Colonic mucosa (tissue), 4 donors: Measurements from ENCODE around the gene LCMT1. TPM values are rescaled to one million over a fixed set of nuclear protein-coding genes. Genes with fewer than 3 reads are reported as not detected.
A peak's percentile ranks its signal among the peaks of the same experiment; 100 is the strongest.
"Not testable (repeated sequence)": the region's sequence is repeated elsewhere in the genome, so short reads cannot be mapped to it uniquely, and the experiment has no call there.

Source experiments
- DNase-seq: peaks from one replicate; pipeline ENCODE4 v3.0.0-alpha.2; 2020
- H3K27ac ChIP-seq: fragments of 200-600 bp; one replicate; pipeline ENCODE4 v1.8.0; 2021
- H3K27me3 ChIP-seq: fragments of 200-600 bp; one replicate; pipeline ENCODE4 v1.8.0; 2021
- H3K36me3 ChIP-seq: fragments of 200-600 bp; one replicate; pipeline ENCODE4 v1.8.0; 2021
- H3K4me1 ChIP-seq: fragments of 200-600 bp; one replicate; pipeline ENCODE4 v1.8.0; 2021; ENCODE audit warnings: mild to moderate bottlenecking
- H3K4me3 ChIP-seq: fragments of 200-600 bp; one replicate; pipeline ENCODE4 v1.8.0; 2021
- H3K9ac ChIP-seq, 2 donors: one replicate each; pipeline ENCODE4 v1.7.0; 2013; ENCODE audit warnings: control low read depth in 2 of 2, low read depth in 2 of 2, low read length in 2 of 2
- H3K9me3 ChIP-seq: fragments of 200-600 bp; one replicate; pipeline ENCODE4 v1.8.0; 2021
- CTCF ChIP-seq: fragments of 200-600 bp; IDR thresholded peaks from one replicate; pipeline ENCODE4 v1.8.0; 2022; ENCODE audit warnings: antibody characterized with exemption, mild to moderate bottlenecking
- intact Hi-C: fragments of 100-400 bp; cut with DNase I; formaldehyde crosslinking; loops from one replicate; pipeline ENCODE4 v1.14.1; 2022
- total RNA-seq, 2 donors: library from RNA; stranded (reverse); fragmentation: NEBNext Ultra II Directional in 1 of 2; extraction: Animal tissue kit (Norgen Biotek cat#: 25700) in 1 of 2; gene quantifications; one replicate each; pipeline ENCODE4 v1.2.1, GENCODE V29; 2021
- donor health status: healthy.
- donor health status: DM: no; HTN: no; CAD: no.
- donor health status: DM: no; HTN: no; CAD: no.

Gene LCMT1
- 10 to 100 TPM; 46.9 to 47.6 TPM for total RNA-seq

DNA sequence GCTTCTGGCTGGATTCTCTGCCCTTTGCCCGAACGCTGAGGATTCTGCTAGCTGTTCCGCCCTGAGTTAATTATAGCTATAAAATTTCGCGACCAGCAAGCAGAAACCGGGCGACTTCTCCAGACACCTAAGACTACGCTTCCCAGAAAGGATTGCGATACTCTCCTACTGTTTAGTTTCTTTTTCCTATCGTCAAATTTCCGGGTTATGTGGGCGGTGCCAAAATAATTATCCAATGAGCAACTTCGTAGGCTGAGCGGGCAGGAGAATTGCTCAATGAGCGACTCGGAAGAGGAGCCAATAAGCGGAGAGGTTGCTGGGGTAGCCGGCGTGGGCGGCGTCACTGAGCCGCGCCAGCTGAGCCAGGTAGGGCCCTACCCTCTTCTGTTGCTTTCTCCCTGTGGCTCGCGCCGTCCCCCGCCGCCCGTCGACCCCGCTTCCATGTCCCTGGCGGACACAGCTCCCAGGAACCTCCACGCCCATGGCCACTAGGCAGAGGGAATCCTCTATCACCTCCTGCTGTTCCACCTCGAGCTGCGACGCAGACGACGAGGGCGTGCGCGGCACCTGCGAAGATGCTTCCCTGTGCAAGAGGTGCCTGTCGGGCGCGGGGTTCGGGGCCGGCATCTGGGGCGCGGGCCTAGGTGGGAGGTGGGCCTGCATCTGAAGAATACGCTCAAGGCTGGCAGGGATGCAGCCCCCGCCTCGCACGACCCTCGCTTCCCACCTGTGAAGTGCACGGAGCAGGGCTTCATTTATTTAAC lies at the start of gene LCMT1:
Gene LCMT1 (plus strand): TSS at position 340 of the 764 bp plus-strand sequence. CDS start 142 bp downstream, at position 482.
- Histone ChIP-seq H3K27ac (peak within 1 kb of the TSS; percentile 82), H3K4me3 (peak within 1 kb of the TSS; percentile 98), H3K9ac (peak within 1 kb of the TSS; percentile 71 to 88), H3K9me3 (no peaks in the 10 kb centered on the region), H3K36me3 (no peaks in the 10 kb centered on the region), H3K4me1 (peaks cover 23% of the 10 kb centered on the region), H3K27me3 (no peaks in the 10 kb centered on the region)
- intact Hi-C loops: no loop called here
- peak; percentile 96 for DNase-seq
- TF ChIP-seq CTCF: no peak

- Histone ChIP-seq H3K4me1 (no peaks in the 10 kb centered on the region), H3K36me3 (no peaks in the 10 kb centered on the region), H3K27me3 (no peaks in the 10 kb centered on the region), H3K4me3 (no peak overlapping the region), H3K9ac (no peak overlapping the region), H3K9me3 (no peaks in the 10 kb centered on the region), H3K27ac (no peak overlapping the region)
- no peak for DNase-seq
- TF ChIP-seq CTCF: no peak
- intact Hi-C loops: no loop called here
Observed at GRCh38 chr16:25063102-25063501, 48.4 kb upstream of the LCMT1 start.

DNA sequence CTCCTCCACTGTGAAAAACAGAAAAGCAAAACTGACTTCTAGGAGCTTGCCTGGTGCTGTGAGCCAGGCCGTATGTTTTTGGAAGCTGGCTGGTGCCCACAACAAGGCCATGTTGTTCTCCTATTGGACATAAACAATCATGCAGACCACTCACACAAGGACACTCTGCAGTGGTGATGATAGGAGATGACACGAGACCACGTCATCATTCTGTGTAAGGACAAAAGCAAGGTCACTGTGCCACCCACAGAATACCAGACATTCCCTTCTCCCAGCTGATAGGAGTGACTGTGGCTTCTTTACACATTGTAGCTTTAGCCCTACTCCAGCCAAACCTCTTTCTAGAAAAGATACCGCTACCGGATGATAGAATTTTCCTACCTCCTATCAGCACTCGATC lies 47.7 kb upstream of the LCMT1 start:
- Histone ChIP-seq H3K4me1 (no peaks in the 10 kb centered on the region), H3K27me3 (no peaks in the 10 kb centered on the region), H3K36me3 (no peaks in the 10 kb centered on the region), H3K4me3 (no peak overlapping the region), H3K27ac (no peak overlapping the region), H3K9ac (no peak overlapping the region), H3K9me3 (no peaks in the 10 kb centered on the region)
- TF ChIP-seq CTCF: no peak
- DNase-seq: no peak
- intact Hi-C loops: no loop called here

- H3K4me3 ChIP-seq, H3K4me1 ChIP-seq, intact Hi-C loops, H3K27ac ChIP-seq, H3K27me3 ChIP-seq, H3K9me3 ChIP-seq, H3K36me3 ChIP-seq, DNase-seq, H3K9ac ChIP-seq: not testable (repeated sequence)
Observed at GRCh38 chr16:25064281-25064680, 47.3 kb upstream of the LCMT1 start.

- H3K9me3 ChIP-seq: no peaks in the 10 kb centered on the region
- no peak overlapping the region for H3K27ac ChIP-seq
- no peaks in the 10 kb centered on the region for H3K27me3 ChIP-seq
- H3K36me3 ChIP-seq: no peaks in the 10 kb centered on the region
- intact Hi-C loops: loop anchor here (5.0 kb wide), 1 partner anchor 42 kb away; no protein-coding TSS in a partner anchor
- H3K4me3 ChIP-seq: no peak overlapping the region
- TF ChIP-seq CTCF: no peak
- DNase-seq: no peak
- H3K4me1 ChIP-seq: no peaks in the 10 kb centered on the region
- H3K9ac ChIP-seq: no peak overlapping the region
Observed at GRCh38 chr16:25064937-25065336, 46.6 kb upstream of the LCMT1 start.

- Histone ChIP-seq H3K27me3 (no peaks in the 10 kb centered on the region), H3K36me3 (no peaks in the 10 kb centered on the region), H3K27ac (no peak overlapping the region), H3K4me3 (no peak overlapping the region), H3K9ac (no peak overlapping the region), H3K4me1 (no peaks in the 10 kb centered on the region), H3K9me3 (no peaks in the 10 kb centered on the region)
- intact Hi-C loops: loop anchor here (5.0 kb wide), 1 partner anchor 41 kb away; no protein-coding TSS in a partner anchor
- no peak for DNase-seq
- no peak for TF ChIP-seq CTCF
Observed at GRCh38 chr16:25065899-25066298, 45.6 kb upstream of the LCMT1 start.
